GM21515 (cell line): Measurements from ENCODE around the gene WDR4.
"Not testable (repeated sequence)": the region's sequence is repeated elsewhere in the genome, so short reads cannot be mapped to it uniquely, and the experiment has no call there.

Experiments
- ATAC-seq: cut with Tn5 transposase; IDR thresholded peaks from one replicate; pipeline ENCODE4 v1.9.1; 2021; ENCODE audit not compliant: unreplicated experiment

WDR4 gene

GRCh38 chr21:42878678-42878992, 704 bp downstream of the WDR4 start:
- ATAC-seq: peak; percentile 13

- ATAC-seq: not testable (repeated sequence)
Measured at GRCh38 chr21:42875811-42876210, 3.5 kb downstream of the WDR4 start.

DNA sequence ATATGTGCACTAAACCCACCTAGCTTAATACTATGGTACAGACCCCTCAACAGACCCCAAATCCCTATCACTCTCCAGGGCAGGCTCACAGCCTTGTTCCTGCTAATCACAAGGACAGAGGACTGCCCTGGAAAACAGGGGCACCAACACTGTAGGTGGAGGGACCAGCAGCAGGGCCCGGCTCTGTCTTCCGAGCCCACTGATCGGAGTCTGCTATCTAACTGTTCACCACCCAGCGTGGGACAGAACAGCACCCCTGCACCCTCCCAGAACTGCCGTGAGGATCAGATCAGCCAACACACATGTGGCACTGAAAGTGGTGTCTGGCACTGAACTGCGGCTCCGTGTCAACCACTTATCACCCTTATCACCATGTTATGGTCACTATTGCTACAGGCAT, 6.2 kb downstream of the WDR4 start:
- ATAC-seq: no peak

DNA sequence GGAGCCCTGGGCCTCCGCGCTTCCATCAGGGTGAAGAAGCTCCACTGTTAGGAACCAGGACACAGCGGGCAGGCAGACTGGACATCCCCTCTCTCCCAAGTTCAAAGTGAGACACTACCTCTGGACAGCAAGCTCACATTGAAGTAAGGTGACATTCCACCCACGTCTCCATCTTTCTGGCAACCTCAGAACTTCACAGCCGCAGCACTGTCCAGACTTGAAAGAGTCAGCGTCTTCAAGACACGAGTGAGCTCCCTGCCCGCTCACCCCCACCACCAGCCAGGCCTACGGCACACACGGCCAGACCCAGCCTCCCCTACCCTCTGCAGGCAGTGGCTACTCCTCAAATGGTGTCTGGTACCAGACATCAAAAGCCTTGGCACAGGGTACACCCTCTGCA, 11.1 kb downstream of the WDR4 start:
- ATAC-seq: no peak

- ATAC-seq: no peak
Measured at GRCh38 chr21:42865776-42866160, 13.6 kb downstream of the WDR4 start.

DNA sequence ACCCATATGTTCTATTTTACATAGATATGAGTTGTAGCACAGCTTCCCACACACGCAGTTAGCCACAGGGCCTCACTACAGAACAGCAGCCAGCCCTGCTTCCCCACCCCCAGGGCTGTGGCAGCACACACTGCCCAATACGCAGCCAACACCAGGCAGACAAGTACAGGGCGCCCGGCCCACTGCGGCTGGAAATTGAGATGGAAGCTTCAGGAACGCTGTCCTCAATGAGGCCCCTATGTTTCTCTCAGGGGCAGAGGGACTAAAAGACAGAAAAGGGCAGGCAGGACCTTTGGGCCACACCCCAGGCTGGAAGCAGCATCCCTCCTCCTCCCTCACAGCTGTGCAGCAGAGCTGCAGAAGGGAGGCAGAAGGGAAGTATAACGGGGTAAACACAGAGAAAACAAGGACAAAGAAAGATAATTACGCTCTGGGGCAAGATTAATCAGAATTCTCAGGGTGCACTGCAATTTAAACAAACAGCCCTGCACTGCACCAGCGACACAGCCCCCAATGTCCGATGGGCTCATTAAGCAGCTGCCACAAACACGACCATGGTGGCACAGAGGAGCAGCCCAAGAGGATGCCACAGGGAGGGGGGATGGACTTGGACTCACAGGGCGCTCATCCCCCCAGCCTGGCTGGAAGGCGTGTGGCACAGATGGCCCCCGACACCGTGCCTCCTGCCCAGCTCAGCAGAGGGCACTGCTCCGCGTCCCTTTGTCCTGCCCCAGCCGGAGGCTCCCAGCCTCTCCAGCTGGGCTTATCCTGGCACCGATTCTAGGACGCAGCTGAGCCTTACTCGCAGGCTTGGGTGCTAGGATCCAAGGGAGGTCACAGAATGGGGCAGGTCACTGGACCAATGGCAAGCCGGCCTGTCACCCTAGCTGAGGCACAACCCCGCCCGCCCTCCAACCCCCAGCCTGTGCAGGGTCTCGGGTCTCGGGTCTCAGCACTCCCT, 14.2 kb downstream of the WDR4 start:
- no peak for ATAC-seq

- no peak for ATAC-seq
Measured at GRCh38 chr21:42864286-42864685, 15.1 kb downstream of the WDR4 start.

DNA sequence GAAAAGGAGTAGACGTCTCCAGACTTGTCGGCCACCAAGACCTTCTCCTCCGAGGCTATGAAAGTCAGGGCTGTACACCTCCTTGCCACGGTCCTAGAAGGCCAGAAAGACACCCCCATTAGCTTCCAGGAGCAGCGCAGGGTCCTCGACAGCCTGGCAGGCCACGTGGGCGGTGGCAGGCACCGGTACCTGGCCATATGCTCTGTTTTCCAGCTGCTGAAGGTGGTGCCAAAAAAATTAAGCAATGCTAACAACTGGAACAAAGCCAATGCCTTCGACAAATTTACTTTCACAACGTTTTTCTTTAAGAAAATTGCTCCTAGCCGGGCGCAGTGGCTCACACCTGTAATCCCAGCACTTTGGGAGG, 15.9 kb downstream of the WDR4 start:
- ATAC-seq: no peak

- ATAC-seq: no peak
Measured at GRCh38 chr21:42862774-42863503, 16.4 kb downstream of the WDR4 start.

- no peak for ATAC-seq
Measured at GRCh38 chr21:42861848-42862400, 17.4 kb downstream of the WDR4 start.

DNA sequence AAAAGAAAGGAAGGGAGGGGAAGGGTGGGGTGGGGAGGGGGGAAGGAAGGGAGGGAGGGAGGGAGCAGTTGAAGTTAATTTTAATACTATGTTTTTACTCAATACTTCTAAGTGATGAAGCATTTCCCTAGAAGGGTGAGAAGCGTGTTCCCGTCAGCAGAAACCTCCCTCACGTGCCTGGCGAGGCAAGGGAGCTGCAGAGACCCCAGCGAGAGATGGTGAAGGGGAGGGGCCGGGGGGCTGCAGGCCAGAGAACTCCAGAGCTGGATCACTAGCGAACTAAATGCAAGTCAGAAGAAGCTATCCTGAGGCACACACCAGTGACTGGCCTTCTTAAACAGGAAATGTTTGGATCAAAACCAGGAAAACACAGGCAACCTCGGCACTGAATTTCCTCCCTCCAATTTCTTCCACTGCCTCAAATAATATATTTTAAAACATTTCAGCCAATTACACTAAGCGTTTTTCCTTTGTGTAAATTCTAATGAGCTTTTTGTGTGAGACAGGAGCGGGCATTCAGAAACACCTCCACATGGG, 18.0 kb downstream of the WDR4 start:
- ATAC-seq: no peak

DNA sequence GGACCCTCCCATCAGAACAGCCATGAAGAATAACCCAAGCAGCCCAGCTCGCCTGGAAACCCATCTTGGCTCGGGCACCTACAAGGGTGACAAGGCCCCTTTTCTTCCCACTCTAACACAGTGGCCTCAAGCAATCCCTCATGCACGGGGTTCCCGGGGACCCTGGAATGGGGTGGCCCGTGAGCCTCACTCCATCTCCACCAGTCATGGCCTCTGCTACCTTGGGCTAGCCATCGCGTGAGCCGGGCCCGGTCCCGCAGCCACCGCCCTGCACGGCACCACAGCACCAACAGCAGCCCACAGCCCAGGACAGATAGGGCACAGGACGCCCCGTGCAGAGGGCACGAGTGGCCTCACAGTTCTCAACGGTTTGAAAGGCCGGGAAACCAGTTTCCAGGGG, 19.0 kb downstream of the WDR4 start:
- no peak for ATAC-seq

DNA sequence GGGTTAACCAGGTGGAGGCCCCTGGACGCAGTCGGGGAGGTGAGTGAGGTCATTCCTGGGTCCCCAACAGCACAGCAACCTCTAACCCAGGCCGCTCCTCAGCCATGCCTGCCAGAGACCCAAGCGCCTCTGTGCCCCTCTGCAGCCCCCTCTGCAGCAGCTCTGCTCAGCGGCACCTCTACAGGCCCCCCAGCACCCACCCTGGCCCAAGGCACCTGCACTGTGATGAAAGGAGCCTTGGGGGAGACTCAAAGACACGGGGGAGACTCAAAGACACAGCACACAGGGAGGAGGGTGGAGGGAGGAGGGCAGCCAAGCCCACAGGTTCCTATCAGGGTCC, 19.5 kb downstream of the WDR4 start:
- ATAC-seq: no peak

DNA sequence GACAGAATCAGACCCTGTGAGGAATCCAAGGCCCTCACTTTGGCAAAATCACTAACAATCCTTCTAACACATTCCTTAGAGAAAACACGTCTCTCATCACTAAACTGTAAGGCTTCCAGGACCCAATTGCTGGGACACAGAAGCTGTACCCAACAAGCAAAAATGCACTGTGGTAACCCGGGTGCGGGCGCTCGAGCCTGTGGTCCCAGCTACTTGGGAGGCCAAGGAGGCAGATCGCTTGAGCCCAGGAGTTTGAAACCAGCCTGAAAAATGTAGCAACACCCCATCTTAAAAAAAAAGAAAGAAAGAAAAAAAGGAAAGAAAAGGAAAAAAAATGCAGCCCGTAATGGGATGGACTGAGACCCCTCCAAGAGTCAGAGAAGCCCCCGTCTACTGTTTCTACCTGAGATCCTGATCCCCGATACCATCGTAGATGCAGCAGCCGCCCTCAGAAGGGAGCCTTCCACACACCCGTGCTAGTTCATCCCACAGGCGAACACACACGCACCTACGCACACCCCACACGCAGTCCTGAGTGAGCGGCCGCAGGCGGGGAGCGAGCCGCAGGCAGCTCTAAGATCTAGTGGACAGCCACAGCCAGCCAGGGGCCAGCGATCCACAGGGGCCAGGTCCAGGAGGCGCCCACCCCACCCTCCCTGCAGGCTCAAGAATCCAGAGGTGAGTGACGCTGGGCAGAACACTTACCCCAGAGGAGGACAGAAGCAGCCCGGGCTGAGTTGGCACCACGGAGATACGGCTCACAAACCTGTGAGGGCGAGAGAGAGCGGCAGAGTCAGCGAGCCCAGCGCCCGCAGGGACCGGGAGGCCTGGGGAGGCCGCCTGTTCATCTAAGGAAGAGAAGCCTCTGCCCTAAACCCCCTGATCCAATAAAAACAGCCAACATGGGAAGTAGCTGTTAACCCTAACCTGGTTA, 20.1 kb downstream of the WDR4 start:
- no peak for ATAC-seq

DNA sequence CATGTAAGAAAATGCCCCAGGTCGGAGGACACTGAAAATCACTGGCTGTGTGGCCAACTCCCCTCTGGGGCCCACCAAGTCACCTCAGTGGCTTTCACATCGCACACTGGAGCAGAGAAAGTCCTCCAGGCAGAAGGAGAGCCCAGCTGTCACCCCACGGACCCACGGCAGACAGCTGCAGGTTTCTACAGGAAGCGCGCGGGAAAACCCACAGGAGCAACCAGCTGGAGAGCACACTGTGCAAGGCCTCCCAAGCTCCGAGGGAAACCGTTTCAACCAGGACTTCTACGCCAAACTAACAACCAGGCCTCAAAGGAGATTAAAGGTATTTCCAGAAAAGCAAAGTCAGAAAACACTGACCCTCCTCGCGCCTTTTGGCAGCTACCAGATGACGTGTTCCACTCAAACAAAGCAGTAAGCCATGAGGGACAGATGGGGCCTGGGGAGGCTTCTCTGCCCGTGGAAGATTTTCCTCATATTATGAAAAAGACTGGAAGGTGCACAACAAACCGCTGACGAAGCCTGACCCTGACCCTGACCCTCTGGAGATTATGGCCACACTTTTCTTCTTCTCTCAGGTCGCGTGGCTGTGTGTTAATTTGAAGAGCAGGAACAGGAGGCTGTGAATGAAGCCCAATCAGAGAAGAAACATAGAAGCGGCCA, 21.0 kb downstream of the WDR4 start:
- no peak for ATAC-seq

DNA sequence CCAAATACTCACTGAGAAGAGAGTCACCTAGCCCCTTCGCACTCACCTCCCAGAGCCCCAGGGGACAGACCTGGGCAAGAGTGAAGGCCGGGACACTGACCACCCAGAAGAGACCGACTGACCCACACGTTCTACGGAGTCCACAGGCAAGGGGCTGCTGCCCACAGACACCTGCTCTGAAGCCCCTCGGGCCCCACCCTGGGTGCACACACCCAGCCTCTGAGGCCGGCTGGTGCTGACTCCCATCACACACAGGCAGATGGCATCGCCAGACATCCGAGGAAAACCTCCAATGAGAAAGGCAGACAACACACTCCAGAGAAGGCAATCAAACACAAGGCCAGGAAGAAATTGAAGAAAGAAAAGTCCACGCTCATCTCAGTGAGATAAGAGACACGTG, 22.1 kb downstream of the WDR4 start:
- ATAC-seq: no peak

DNA sequence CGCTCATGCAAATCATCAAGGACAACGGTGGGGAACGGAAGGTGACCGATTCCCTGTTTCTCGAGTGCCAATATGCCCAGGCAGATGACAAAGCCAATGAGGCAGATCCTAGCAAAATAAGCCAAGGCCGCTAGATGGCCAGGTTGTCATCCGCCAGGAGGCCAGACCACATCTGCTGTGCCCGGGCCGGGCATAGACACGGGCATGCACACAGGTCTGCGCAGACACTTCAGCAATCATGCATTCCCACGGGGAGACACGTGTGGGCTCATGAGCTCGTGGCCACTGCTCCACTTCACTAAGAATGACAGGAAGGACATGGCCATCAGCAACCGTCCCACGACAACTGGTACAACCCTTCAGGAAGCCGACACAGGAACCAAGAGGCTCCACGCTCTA, 23.4 kb downstream of the WDR4 start:
- ATAC-seq: no peak

DNA sequence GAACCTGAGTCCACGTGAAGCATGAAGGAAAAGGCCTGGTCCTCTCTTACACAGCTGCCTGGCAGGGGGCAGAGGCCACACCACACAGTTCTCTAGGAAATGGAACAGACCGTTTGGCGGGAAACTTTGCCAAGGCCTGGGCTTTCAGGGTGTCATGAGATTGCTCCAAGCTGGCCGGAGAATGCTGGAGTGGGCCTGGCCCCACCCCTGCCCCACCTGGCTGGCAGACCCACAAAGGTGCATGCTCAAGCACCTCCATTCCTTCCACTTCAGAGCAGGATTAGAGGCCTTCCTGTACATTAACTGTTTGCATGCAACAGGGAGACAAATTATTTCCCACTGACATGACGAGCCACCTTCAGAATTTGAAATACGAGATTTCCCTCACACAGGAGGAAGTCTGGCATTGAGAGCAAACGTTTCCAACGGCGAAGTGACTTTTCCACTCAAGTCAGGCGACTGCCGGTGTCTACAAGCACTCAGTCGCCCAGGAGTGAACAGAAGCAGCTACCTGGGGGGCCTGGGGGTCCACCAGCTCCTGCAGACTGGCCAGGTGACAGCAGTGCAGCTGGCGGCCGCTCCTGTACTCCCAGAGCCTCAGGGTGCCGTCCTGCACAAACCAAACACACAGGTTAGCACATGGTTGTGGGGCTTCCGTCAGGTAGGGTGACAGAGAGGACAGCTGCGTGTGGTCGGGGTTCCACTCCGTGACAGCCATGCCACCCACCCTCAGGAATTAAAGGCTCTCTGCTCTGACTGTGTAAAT, 24.0 kb downstream of the WDR4 start:
- ATAC-seq: no peak

DNA sequence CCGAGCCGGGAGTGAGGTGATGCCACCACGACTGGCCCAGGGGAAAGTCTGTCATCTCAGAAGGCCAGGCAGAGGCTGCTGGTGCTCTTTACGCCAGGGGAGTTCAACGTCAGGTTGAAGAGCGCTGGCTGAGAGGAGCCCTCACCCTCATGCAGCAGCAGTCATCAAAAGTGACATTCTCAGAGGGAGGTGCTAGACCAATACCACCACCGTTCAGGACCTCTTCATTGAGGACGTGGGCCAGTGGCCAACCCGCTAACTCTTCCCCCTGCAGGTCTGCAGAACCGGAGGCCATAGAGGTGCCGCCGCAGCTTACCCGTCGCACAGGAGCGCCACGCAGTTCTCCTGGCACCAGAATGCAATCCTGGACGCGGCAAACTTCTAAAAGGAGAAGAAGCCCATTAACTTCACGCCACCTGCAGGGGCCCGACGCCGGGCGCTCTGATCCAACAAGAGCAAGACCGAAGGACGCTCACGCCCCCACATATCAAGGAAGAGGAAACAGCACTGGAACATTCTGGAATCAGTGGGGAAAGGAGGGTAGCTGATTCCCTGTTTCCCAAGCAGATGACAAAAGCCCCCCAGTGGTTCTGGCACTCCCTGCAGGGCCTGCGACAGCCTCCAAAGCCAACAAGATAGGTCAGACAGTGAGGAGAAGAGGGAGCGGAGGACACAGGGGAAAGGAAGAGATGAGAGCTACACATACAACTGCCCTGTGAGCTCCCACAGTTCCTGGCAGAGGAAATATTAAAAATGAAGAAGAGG, 24.9 kb downstream of the WDR4 start:
- ATAC-seq: no peak
